Measurements from ENCODE around the gene STRADA.

DNA sequence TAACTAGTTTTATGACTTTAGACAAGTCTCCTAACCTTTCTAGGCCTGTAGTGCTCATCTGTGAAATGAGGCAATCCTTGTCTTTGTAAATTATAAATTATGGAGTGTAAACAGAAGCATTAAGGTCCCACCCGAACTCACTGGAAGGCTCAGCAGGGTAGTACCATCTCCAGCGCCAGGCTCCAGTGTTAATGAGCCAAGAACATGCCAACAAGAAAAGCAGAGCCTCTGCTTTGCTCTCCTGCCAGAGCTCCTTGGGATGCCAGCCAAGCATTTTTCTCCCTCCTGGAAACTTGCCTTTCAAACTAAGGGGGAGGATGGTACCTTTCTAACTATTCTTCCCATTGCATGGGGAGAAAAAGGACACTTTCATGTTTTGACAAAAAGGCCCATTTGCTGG lies 56.6 kb downstream of the STRADA start:
- TF ChIP-seq YY1 (IDR thresholded peaks at IDR 0.05; ENCODE audit: insufficient read depth, insufficient read length) (no peak), SUZ12 (IDR thresholded peaks at IDR 0.05; ENCODE audit: extremely low read depth, insufficient read depth, insufficient read length) (no peak), ZNF274 (IDR thresholded peaks at IDR 0.05; ENCODE audit: low read depth, low read length) (no peak)
